ENCODE measurements around the gene PARD3. TPM values are rescaled to one million over a fixed set of nuclear protein-coding genes. Genes with fewer than 3 reads are reported as not detected.

PARD3 gene
- polyA plus RNA-seq, 3 donors from 2014 or later, result 0.72 TPM; not detected in 2

- no peaks in the 10 kb centered on the region for H3K9me3 Mint-ChIP-seq
- no peak overlapping the region for H3K27ac Mint-ChIP-seq
- H3K4me3 Mint-ChIP-seq, result no peak overlapping the region
- no peaks in the 10 kb centered on the region for H3K36me3 Mint-ChIP-seq
- no peaks in the 10 kb centered on the region for H3K4me1 Mint-ChIP-seq
- H3K27me3 Mint-ChIP-seq (ENCODE audit: low read depth in 3 of 3), result peaks cover 2 to 8% (median 6%) of the 10 kb centered on the region in 3 donors
- no peak for DNase-seq
These were observed 681.7 kb downstream of the PARD3 start for GRCh38 chr10:34133406-34133805.

DNA sequence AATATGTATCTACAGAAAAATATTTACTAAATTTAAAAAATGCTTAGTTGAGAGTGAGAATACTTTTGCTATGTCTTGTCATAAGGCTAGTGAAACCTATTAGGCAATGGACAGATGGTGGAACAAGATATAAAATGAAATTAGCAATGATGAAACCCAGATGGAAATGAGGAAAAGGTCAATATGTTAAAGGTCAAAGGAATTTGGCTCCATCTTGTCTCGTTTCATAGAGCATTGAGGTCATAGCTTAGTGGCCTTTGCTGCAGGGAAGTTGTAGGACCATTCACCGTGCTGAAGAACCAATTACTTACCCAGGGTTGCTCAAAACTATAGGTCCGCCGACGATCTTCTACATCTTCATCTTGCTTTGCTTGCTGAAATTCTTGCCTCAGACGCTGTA, 683.9 kb downstream of the PARD3 start:
- peaks cover 0 to 3% (median 0%) of the 10 kb centered on the region in 3 donors for H3K27me3 Mint-ChIP-seq (ENCODE audit: low read depth in 3 of 3)
- no peak overlapping the region for H3K4me3 Mint-ChIP-seq
- H3K36me3 Mint-ChIP-seq, result no peaks in the 10 kb centered on the region
- no peaks in the 10 kb centered on the region for H3K9me3 Mint-ChIP-seq
- H3K27ac Mint-ChIP-seq, result no peak overlapping the region
- no peaks in the 10 kb centered on the region for H3K4me1 Mint-ChIP-seq
- DNase-seq, result no peak

DNA sequence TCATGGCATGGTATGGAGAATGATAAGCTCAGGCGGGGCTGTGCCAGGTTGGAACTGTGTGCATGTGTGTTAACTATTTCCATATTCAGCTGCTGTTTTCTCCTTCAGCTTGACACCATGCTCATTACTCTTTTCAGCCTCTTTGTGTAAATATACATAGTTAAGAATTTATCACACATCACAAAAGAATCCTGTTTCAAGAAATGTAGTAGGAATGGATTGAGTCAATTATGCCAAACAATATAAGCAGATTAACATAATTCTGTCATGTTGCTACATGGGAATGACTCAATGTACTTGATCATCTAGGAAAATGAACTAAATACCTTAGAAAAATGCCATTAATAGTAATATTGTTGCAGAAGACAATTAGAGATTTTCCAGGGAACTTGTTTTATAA, 687.4 kb downstream of the PARD3 start:
- Mint-ChIP-seq H3K27ac (no peak overlapping the region), H3K4me1 (peaks cover 3 to 5% of the 10 kb centered on the region in 2 donors), H3K9me3 (no peaks in the 10 kb centered on the region), H3K27me3 (ENCODE audit: low read depth in 3 of 3) (no peaks in the 10 kb centered on the region), H3K4me3 (no peak overlapping the region), H3K36me3 (no peaks in the 10 kb centered on the region)
- no peak for DNase-seq

GRCh38 chr10:34126371-34127151, 688.5 kb downstream of the PARD3 start:
- H3K9me3 Mint-ChIP-seq, result no peaks in the 10 kb centered on the region
- H3K27ac Mint-ChIP-seq, result no peak overlapping the region
- no peak overlapping the region for H3K4me3 Mint-ChIP-seq

GRCh38 chr10:34125702-34126101, 689.4 kb downstream of the PARD3 start:
- H3K9me3 Mint-ChIP-seq, result no peaks in the 10 kb centered on the region
- H3K27me3 Mint-ChIP-seq (ENCODE audit: low read depth in 3 of 3), result no peaks in the 10 kb centered on the region
- no peak for DNase-seq
- H3K4me3 Mint-ChIP-seq, result no peak overlapping the region
- no peak overlapping the region for H3K27ac Mint-ChIP-seq
- H3K36me3 Mint-ChIP-seq, result no peaks in the 10 kb centered on the region
- peaks cover 19 to 24% of the 10 kb centered on the region in 2 donors for H3K4me1 Mint-ChIP-seq

More at GRCh38 chr10:34126371-34127151, 688.5 kb downstream of the PARD3 start:
- DNase-seq, result no peak
- Mint-ChIP-seq H3K27me3 (ENCODE audit: low read depth in 3 of 3) (no peaks in the 10 kb centered on the region), H3K4me1 (peaks cover 14 to 16% of the 10 kb centered on the region in 2 donors), H3K36me3 (no peaks in the 10 kb centered on the region)

DNA sequence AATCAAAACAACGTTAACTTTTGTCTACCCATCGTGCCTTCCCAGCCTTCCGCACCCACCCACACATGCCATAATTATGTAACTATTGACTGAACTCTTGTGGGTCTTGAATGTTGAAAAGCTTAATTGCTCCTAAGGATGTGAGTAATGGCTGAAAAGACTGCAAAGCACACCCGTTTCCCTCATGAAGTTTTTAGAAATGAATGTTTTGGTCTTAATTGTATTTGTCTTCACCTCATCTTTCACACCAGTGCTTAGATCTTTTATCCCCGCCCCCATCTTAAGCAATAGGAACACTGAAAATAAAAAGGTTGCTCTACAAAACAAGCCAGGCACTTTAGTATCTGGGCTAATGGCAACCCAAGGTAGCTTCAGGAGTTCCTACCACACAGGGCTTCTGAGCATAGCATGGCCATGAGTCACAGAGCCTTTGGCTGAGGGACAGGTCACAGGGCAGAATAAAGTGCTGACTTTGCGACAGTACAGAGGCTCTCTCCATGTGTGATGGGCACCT, 690.5 kb downstream of the PARD3 start:
- H3K36me3 Mint-ChIP-seq, result no peaks in the 10 kb centered on the region

DNA sequence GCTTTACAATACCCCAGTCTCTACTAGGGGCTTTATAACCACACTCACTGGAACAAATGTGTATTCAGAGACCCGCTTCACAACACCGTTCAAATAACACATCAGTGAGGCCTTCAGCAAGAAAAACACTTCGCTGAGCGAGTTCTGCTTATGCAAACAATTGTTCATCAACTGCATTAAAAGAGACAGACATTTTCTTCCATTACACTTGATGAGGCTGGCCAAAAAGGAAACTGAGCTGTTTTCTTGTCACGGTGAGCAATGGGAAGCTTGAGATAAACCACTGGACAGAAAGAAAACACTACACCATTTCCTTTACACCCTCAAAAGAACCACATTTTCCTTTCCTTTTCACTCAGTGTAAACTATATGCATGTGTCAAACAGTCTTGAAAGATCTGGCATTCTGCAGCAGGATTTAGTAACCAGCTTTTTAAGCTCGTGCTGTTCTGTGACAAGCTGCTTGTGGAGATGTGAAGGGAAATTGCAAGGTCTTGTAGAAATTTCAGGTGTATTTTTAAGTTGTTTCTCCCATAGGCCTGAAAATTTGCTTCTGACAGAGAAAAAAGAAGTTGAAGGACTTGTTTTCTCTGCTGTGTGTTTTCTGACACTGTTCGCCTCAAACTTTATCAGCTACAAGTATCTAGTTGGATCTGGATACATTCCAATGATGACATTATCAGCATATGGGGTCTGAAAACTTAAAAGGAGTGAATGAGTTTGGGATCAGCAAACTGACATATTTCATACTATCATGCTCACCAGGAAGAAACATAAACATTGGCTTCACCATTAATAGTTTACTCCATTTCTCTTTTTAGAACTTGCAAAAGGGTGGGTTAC, 693.1 kb downstream of the PARD3 start:
- H3K4me3 Mint-ChIP-seq, result peak overlapping the region; percentile 10 to 76 (median 53)
- no peaks in the 10 kb centered on the region for H3K9me3 Mint-ChIP-seq
- peak in 2 of 3 donors; percentile 8 to 10 for DNase-seq
- H3K36me3 Mint-ChIP-seq, result no peaks in the 10 kb centered on the region
- peak overlapping the region in 5 of 6 donors; percentile 22 to 69 (median 45) for H3K27ac Mint-ChIP-seq
- peaks cover 19 to 26% of the 10 kb centered on the region in 2 donors for H3K4me1 Mint-ChIP-seq
- H3K27me3 Mint-ChIP-seq (ENCODE audit: low read depth in 3 of 3), result peaks cover 0 to 6% (median 0%) of the 10 kb centered on the region in 3 donors

More for the DNA sequence above, 690.5 kb downstream of the PARD3 start:
- H3K4me3 Mint-ChIP-seq, result no peak overlapping the region
- no peaks in the 10 kb centered on the region for H3K9me3 Mint-ChIP-seq
- H3K27ac Mint-ChIP-seq, result no peak overlapping the region
- DNase-seq, result no peak
- H3K27me3 Mint-ChIP-seq (ENCODE audit: low read depth in 3 of 3), result no peaks in the 10 kb centered on the region
- peaks cover 19 to 26% of the 10 kb centered on the region in 2 donors for H3K4me1 Mint-ChIP-seq

DNA sequence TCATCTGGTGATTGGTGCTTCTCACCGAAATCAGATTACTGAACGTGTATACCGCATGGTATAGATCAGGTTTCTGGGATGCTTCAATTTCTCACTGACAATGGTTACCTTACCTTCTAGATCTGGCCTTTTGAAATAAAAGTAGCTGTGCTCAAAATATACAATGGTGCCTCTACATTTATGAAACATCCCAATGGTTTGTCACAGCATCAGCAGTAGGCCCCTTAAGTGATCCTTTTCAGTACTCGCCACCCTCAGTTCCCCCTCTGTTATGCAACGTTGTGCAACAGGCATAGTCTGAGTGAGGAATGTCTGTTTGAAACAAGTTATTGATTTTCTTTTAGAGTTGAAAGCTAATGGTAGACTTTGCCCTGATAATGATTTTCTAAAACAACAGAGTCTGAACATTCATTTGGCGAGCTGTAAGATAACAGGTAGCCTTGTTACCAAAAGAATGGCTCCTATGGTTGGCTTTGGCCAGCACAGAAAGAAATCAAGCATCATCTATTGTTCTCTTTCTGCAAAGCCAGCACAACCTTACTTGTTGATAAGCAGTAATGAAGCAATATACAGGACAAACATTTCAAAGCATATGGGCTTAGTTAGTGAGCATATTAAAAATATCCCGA, 693.9 kb downstream of the PARD3 start:
- H3K4me3 Mint-ChIP-seq, result peak overlapping the region in 4 of 5 donors; percentile 12 to 76 (median 46)
- no peak for DNase-seq
- H3K36me3 Mint-ChIP-seq, result no peaks in the 10 kb centered on the region
- H3K27me3 Mint-ChIP-seq (ENCODE audit: low read depth in 3 of 3), result peaks cover 0 to 6% (median 0%) of the 10 kb centered on the region in 3 donors
- peak overlapping the region in 3 of 6 donors; percentile 22 to 69 (median 39) for H3K27ac Mint-ChIP-seq
- no peaks in the 10 kb centered on the region for H3K9me3 Mint-ChIP-seq
- H3K4me1 Mint-ChIP-seq, result peaks cover 19 to 26% of the 10 kb centered on the region in 2 donors

DNA sequence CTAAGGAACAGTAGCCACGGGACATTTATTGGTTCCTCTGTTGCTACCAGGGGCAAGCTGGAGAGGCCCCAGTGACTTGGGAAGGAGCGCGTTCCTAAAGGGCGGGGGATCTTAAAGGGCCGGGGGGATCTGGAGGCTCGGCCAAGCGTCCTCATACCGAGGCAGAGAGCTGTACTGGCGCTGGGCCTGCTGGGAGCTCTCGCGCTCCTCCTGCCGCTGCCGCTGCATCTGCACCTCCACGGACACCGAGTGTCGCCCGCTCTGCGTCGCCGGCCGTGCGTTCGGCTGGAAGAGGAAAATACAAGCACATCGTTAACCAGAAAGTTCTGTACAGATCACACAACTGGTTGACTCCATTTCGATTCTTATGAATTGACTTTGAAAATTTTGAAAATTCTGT, 695.6 kb downstream of the PARD3 start:
- H3K27me3 Mint-ChIP-seq (ENCODE audit: low read depth in 3 of 3), result peaks cover 0 to 8% (median 0%) of the 10 kb centered on the region in 3 donors
- H3K4me3 Mint-ChIP-seq, result no peak overlapping the region
- H3K27ac Mint-ChIP-seq, result no peak overlapping the region
- H3K9me3 Mint-ChIP-seq, result no peaks in the 10 kb centered on the region
- H3K4me1 Mint-ChIP-seq, result peaks cover 19 to 26% of the 10 kb centered on the region in 2 donors
- H3K36me3 Mint-ChIP-seq, result no peaks in the 10 kb centered on the region
- no peak for DNase-seq

GRCh38 chr10:34116681-34117271, 698.3 kb downstream of the PARD3 start:
- DNase-seq, result no peak
- H3K27ac Mint-ChIP-seq, result no peak overlapping the region
- peaks cover 0 to 8% (median 0%) of the 10 kb centered on the region in 3 donors for H3K27me3 Mint-ChIP-seq (ENCODE audit: low read depth in 3 of 3)
- peaks cover 7 to 12% of the 10 kb centered on the region in 2 donors for H3K4me1 Mint-ChIP-seq
- no peaks in the 10 kb centered on the region for H3K36me3 Mint-ChIP-seq
- H3K4me3 Mint-ChIP-seq, result no peak overlapping the region
- no peaks in the 10 kb centered on the region for H3K9me3 Mint-ChIP-seq

DNA sequence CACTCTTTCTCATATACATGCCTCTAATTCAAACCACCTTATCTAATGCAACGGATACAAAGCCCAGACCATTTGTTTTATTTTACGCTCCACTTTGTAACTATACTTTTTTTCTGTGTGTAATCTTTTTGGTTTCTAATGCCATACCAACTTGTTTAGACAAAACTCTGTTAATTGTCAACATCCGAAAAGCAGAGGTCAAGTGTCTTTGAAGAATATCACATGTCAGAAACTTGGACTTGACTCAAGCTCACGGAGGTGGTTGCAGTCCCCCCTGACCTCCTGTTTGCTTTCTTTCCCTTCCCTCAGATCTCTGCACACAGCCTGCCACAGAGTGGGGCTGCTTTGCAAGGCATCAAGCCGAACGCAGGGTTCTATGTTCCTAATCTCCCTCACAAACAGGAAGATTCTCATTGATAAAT, 698.9 kb downstream of the PARD3 start:
- H3K36me3 Mint-ChIP-seq, result no peaks in the 10 kb centered on the region
- no peaks in the 10 kb centered on the region for H3K9me3 Mint-ChIP-seq
- peaks cover 2 to 7% of the 10 kb centered on the region in 2 donors for H3K4me1 Mint-ChIP-seq
- no peak overlapping the region for H3K27ac Mint-ChIP-seq
- DNase-seq, result no peak
- no peak overlapping the region for H3K4me3 Mint-ChIP-seq
- H3K27me3 Mint-ChIP-seq (ENCODE audit: low read depth in 3 of 3), result peaks cover 0 to 8% (median 0%) of the 10 kb centered on the region in 3 donors

DNA sequence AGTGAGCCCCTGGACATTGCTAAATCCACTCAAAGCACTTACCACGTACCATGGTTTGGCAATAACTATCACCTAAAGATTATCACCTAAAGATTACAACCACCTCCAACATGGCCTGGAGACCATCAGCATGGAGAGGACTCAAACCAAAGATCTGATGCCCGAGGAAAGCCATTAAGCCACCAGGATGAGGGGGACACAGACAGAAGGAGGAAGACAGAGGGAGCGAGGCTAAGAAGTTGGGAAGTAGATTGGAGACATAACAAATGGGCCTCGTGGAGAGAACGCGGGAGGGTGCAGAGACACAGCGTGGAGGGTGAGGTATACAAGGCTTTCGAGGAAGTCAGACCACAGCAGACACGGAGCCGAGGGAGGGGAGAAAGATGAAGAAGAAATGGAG, 700.2 kb downstream of the PARD3 start:
- Mint-ChIP-seq H3K27me3 (ENCODE audit: low read depth in 3 of 3) (peaks cover 0 to 8% (median 2%) of the 10 kb centered on the region in 3 donors), H3K4me1 (no peaks in the 10 kb centered on the region), H3K27ac (no peak overlapping the region), H3K9me3 (no peaks in the 10 kb centered on the region), H3K4me3 (no peak overlapping the region), H3K36me3 (no peaks in the 10 kb centered on the region)
- DNase-seq, result no peak

DNA sequence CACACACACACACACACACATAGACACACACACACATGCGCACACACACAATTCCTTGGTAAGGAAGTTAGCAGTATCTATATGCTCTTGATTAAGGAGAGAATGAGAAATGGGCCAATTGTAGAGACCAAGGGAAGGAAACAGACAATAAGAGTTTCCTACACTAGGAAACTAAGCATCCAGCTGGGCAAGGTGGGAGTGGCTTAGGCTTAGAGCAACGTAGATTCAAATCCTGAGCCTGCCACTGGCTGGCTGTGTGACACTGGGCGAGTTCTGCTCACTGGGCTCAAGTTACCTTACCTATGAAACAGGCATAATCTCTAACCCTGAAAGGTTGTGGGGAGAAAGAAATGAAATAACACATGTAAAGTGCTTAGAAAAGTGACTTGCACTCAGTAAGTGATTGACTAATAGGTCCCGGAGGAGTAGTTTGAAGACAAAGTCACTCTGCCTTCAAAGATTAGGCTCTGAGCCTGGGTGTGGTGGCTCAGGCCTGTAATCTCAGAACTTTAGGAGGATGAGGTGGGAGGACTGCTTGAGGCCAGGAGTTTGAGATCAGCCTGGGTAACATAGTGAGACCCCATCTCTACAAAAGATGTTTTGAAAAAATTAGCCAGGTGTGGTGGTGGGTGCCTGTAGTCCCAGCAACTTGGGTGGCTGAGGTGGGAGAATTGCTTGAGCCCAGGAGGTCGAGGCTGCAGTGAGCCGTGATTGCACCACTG, 701.4 kb downstream of the PARD3 start:
- Mint-ChIP-seq H3K36me3 (no peaks in the 10 kb centered on the region), H3K4me1 (no peaks in the 10 kb centered on the region), H3K27me3 (ENCODE audit: low read depth in 3 of 3) (peaks cover 0 to 7% (median 2%) of the 10 kb centered on the region in 3 donors), H3K9me3 (no peaks in the 10 kb centered on the region), H3K27ac (peak overlapping the region in 1 of 6 donors; percentile 39), H3K4me3 (no peak overlapping the region)
- no peak for DNase-seq
